GM19452 (cell line): ENCODE results near the gene YAF2.

Experiments
- ATAC-seq: cut with Tn5 transposase; IDR thresholded peaks from one replicate; pipeline ENCODE4 v1.9.1; 2021; ENCODE audit not compliant: unreplicated experiment

Gene YAF2, protein sequence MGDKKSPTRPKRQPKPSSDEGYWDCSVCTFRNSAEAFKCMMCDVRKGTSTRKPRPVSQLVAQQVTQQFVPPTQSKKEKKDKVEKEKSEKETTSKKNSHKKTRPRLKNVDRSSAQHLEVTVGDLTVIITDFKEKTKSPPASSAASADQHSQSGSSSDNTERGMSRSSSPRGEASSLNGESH

GRCh38 chr12:42238240-42239140 is at the start of gene YAF2:
TSS of gene YAF2 (minus strand) at chr12:42238248. CDS start at chr12:42238180, 68 bp downstream.
- ATAC-seq = peak; percentile 74

DNA sequence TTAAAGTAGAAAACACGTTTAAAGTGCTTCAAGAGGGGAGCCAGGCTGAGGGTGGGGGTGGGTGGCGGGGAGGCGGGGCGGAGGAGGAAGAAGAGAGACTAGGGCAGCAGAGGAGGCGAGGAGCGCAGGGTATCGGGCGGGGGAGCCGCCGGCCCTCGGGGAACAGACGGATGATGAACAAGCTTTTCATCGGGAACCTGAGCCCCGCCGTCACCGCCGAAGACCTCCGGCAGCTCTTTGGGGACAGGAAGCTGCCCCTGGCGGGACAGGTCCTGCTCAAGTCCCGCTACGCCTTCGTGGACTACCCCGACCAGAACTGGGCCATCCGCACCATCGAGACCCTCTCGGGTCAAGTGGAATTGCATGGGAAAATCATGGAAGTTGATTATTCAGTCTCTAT is 48.7 kb upstream of the YAF2 start:
- no peak for ATAC-seq

- ATAC-seq = no peak
These were observed 47.4 kb upstream of the YAF2 start for GRCh38 chr12:42285431-42285830.

GRCh38 chr12:42284876-42285275 is 46.8 kb upstream of the YAF2 start:
- no peak for ATAC-seq

DNA sequence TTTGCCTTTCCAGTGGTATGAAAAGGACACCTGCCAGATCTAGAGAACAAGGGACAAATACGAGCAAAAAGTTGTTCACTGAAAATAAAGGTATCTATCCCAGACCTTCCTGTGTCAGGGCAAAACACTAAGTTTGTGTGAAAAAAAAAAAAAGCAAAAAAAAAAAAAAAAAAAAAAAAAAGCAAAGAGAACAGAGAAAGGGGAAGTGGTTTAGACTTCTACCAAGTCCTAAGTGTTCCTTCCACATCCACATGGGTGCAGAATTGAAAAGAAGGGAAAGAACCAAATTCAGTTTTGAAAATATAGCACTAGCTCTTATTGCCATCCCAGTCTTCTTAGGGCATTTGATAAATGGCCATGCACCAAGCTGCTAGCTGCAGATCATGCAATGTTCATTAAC is 46.1 kb upstream of the YAF2 start:
- no peak for ATAC-seq

DNA sequence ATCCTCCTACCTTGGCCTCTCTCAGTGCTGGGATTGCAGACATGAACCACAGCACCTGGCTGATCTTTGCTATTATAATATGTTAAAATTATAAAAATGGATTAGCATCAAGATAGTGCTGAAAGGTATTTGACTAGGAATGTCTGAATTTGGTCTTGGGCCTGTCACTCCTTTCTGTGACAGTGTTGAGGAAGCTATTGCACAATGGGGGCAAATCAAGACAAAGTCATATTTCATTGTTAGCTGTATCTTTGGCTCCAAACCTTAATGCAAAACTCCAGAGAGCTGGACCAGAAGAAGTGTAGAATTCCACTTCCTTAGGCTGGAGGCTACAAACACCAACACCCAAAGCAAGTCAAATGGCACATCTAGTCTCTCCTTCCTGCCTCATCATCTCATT is 45.7 kb upstream of the YAF2 start:
- no peak for ATAC-seq

GRCh38 chr12:42282294-42282693 is 44.2 kb upstream of the YAF2 start:
- ATAC-seq = no peak

DNA sequence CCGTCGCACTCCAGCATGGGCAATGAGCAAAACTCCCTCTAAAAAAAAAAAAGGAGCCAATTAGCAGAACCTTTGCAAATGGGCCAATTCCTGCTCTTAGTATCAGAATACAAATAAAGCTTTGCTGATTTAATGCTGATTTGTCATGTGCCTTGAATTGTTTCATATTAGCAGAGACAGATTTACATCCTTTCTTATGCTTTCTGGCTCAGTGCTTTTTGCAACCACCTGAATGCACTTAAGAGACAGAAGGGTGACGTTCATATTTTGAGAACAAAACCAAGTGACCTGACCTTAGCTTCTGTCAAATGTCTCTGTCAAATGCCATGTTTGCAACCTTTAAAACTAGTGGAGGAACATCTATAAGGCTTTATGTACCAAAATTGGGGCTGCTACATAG is 43.8 kb upstream of the YAF2 start:
- no peak for ATAC-seq

GRCh38 chr12:42281278-42281677 is 43.2 kb upstream of the YAF2 start:
- ATAC-seq = no peak

GRCh38 chr12:42278128-42278510 is 40.1 kb upstream of the YAF2 start:
- ATAC-seq = no peak

- no peak for ATAC-seq
These were observed 39.5 kb upstream of the YAF2 start for GRCh38 chr12:42277396-42278127.

- no peak for ATAC-seq
These were observed 37.5 kb upstream of the YAF2 start for GRCh38 chr12:42275499-42275898.

DNA sequence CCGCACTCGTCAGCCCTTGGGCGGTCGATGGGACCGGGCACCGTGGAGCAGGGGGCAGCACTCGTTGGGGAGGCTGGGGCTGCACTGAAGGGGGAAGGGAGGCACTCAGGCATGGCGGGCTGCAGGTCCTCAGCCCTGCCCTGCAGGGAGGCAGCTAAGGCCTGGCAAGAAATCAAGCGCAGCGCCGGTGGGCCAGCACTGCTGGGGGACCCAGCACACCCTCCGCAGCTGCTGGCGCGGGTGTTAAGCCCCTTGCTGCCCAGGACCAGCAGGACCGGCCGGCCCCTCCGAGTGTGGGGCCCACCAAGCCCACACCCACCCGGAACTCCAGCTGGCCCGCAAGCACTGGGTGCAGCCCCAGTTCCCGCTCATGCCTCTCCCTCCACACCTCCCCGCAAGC is 35.7 kb upstream of the YAF2 start:
- ATAC-seq = no peak

- ATAC-seq = no peak
These were observed 32.5 kb upstream of the YAF2 start for GRCh38 chr12:42270596-42270995.

- no peak for ATAC-seq
These were observed 29.6 kb upstream of the YAF2 start for GRCh38 chr12:42267413-42268190.

DNA sequence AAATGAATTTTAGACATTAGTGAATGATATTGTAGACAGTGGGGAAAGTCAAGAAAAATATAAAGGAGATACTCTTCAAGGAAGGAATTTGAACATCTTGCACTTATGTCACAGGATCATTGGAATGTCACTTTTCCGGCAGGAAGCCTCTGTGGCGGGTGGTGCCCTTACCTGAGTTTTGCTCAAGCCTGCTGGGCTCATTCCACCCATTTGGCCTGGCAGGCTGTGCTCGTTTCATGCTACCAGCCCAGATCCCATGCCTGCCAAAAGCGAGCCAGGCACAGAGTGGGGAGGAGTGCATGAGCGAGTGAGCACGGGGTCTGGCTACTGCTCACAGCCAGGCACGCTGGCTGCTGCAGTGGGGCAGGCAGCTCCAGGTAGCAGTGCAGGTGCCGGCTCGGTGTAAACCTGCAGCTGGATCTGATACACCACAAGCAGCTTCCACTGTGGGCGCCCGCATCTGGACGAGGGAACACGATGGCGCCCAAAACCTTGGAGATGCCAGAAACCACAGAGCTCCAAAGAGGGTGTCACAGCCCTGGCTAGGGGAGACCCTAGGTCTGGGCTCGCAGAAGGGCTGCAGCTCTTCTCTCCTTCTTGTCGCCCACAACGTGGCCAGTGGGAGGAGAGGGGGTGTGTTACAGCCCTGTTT is 28.7 kb upstream of the YAF2 start:
- no peak for ATAC-seq

DNA sequence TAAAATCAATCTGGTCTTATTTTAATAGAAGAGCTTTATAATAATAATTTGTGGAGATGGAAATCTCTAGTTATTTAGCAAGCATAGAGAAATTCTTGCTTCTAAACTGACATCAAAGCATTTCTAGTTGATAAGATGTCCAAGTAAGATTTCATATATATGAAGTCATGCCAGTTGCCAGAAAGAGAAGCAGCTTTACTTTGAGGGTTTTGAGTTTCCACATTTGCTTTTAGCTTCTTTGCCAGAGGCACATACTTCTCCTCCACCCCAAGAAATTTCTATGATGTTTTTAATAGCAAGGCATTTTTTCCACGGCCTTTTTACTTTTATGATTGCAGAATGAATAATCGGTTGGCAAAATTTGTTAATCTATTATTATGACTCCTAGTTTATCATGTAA is 24.2 kb upstream of the YAF2 start:
- ATAC-seq = no peak

- ATAC-seq = no peak
These were observed 23.7 kb upstream of the YAF2 start for GRCh38 chr12:42261708-42262107.

DNA sequence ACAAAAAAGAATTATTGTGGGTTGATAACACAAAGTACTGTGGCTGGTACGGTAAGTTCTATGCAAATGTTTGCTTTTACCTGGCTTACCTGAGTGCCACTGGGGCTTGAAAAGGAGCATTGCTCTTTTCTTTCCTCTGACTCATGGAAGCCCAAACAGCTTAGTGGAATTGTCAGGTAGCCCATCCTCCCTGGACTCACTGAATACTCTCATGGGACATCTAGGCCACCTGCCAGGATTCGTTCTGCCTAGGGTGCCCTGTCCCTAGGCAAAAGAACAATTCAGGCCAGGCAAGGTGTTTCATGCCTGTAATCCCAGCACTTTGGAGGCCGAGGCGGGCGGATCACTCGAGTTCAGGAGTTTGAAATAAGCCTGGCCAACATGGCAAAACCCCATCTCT is 22.5 kb upstream of the YAF2 start:
- no peak for ATAC-seq

GRCh38 chr12:42259699-42260098 is 21.7 kb upstream of the YAF2 start:
- no peak for ATAC-seq

- ATAC-seq = no peak
These were observed 17.8 kb upstream of the YAF2 start for GRCh38 chr12:42255866-42256261.
